Measurements from ENCODE around the gene SUSD5.
"Not testable (repeated sequence)": the region's sequence is repeated elsewhere in the genome, so short reads cannot be mapped to it uniquely, and the experiment has no call there.

The SUSD5 gene

GRCh38 chr3:33201195-33201594, 17.4 kb downstream of the SUSD5 start:
- DNase-seq (ENCODE audit: extremely low spot score, insufficient read length, low read depth) (no peak), FAIRE-seq (no peak)

- DNase-seq (ENCODE audit: extremely low spot score, insufficient read length, low read depth): no peak
- no peak for FAIRE-seq
These were observed 22.1 kb downstream of the SUSD5 start for GRCh38 chr3:33196538-33196937.

- no peak for FAIRE-seq
- DNase-seq (ENCODE audit: extremely low spot score, insufficient read length, low read depth): no peak
These were observed 24.3 kb downstream of the SUSD5 start for GRCh38 chr3:33194303-33194702.

GRCh38 chr3:33187368-33187634, 31.3 kb downstream of the SUSD5 start:
- DNase-seq (ENCODE audit: extremely low spot score, insufficient read length, low read depth) (no peak), FAIRE-seq (no peak)

- no peak for FAIRE-seq
- no peak for DNase-seq (ENCODE audit: extremely low spot score, insufficient read length, low read depth)
These were observed 31.9 kb downstream of the SUSD5 start for GRCh38 chr3:33186524-33187367.

GRCh38 chr3:33184863-33185262, 33.7 kb downstream of the SUSD5 start:
- DNase-seq (ENCODE audit: extremely low spot score, insufficient read length, low read depth): no peak
- no peak for FAIRE-seq

- DNase-seq (ENCODE audit: extremely low spot score, insufficient read length, low read depth); FAIRE-seq: not testable (repeated sequence)
These were observed 37.0 kb downstream of the SUSD5 start for GRCh38 chr3:33181641-33182040.

- FAIRE-seq (no peak), DNase-seq (ENCODE audit: extremely low spot score, insufficient read length, low read depth) (no peak)
These were observed 37.4 kb downstream of the SUSD5 start for GRCh38 chr3:33181229-33181628.

GRCh38 chr3:33179132-33179531, 39.5 kb downstream of the SUSD5 start:
- FAIRE-seq: no peak
- DNase-seq (ENCODE audit: extremely low spot score, insufficient read length, low read depth): no peak

GRCh38 chr3:33174711-33175414, 43.7 kb downstream of the SUSD5 start:
- no peak for FAIRE-seq

GRCh38 chr3:33174095-33174494, 44.5 kb downstream of the SUSD5 start:
- FAIRE-seq (no peak), DNase-seq (ENCODE audit: extremely low spot score, insufficient read length, low read depth) (no peak)

More at GRCh38 chr3:33174711-33175414, 43.7 kb downstream of the SUSD5 start:
- no peak for DNase-seq (ENCODE audit: extremely low spot score, insufficient read length, low read depth)

GRCh38 chr3:33173672-33174071, 44.9 kb downstream of the SUSD5 start:
- FAIRE-seq: no peak

GRCh38 chr3:33173103-33173502, 45.5 kb downstream of the SUSD5 start:
- no peak for FAIRE-seq
- DNase-seq (ENCODE audit: extremely low spot score, insufficient read length, low read depth): no peak

More at GRCh38 chr3:33173672-33174071, 44.9 kb downstream of the SUSD5 start:
- no peak for DNase-seq (ENCODE audit: extremely low spot score, insufficient read length, low read depth)

GRCh38 chr3:33171580-33171979, 47.0 kb downstream of the SUSD5 start:
- DNase-seq (ENCODE audit: extremely low spot score, insufficient read length, low read depth) (no peak), FAIRE-seq (no peak)

- FAIRE-seq: no peak
- no peak for DNase-seq (ENCODE audit: extremely low spot score, insufficient read length, low read depth)
These were observed 48.1 kb downstream of the SUSD5 start for GRCh38 chr3:33170531-33170930.

GRCh38 chr3:33167716-33168336, 50.8 kb downstream of the SUSD5 start:
- DNase-seq (ENCODE audit: extremely low spot score, insufficient read length, low read depth) (no peak), FAIRE-seq (no peak)

- FAIRE-seq (no peak), DNase-seq (ENCODE audit: extremely low spot score, insufficient read length, low read depth) (no peak)
These were observed 51.3 kb downstream of the SUSD5 start for GRCh38 chr3:33167284-33167683.

GRCh38 chr3:33166095-33166494, 52.5 kb downstream of the SUSD5 start:
- DNase-seq (ENCODE audit: extremely low spot score, insufficient read length, low read depth) (no peak), FAIRE-seq (no peak)

GRCh38 chr3:33165372-33165771, 53.2 kb downstream of the SUSD5 start:
- FAIRE-seq: no peak
- no peak for DNase-seq (ENCODE audit: extremely low spot score, insufficient read length, low read depth)

GRCh38 chr3:33162621-33163020, 56.0 kb downstream of the SUSD5 start:
- not testable (repeated sequence) for DNase-seq (ENCODE audit: extremely low spot score, insufficient read length, low read depth); FAIRE-seq

- DNase-seq (ENCODE audit: extremely low spot score, insufficient read length, low read depth) (no peak), FAIRE-seq (no peak)
These were observed 58.6 kb downstream of the SUSD5 start for GRCh38 chr3:33159981-33160380.

Data from GM18507 (cell line).